HCT116 (cell line): Measurements from ENCODE around the gene CACNA1C. TPM values are rescaled to one million over a fixed set of nuclear protein-coding genes. Genes with fewer than 3 reads are reported as not detected.

ENCODE experiments used
- ATAC-seq: fragments of 200-7000 bp; cut with Tn5 transposase; 2 replicates; pipeline ENCODE4 v1.9.1; 2020; ENCODE audit warnings: mild to moderate bottlenecking, moderate library complexity
- BruUV-seq: library from RNA; stranded (reverse); fragments of 400-500 nt; replicated peaks from 2 replicates; lab custom pipeline; 2021; lab: Mats Ljungman, UMichigan
- CTCF ChIA-PET: fragments of 300-600 bp; sonication (Branson Sonifier 250); formaldehyde crosslinking; loops from one replicate; lab custom pipeline; 2021; ENCODE audit warnings: antibody characterized with exemption; lab: Charles Lee
- POLR2A ChIA-PET: fragments of 300-600, 350-600 bp; sonication (Branson Sonifier 250); formaldehyde crosslinking; loops from one replicate; lab custom pipeline; 2021; ENCODE audit warnings: antibody characterized with exemption; lab: Charles Lee
- RAD21 ChIA-PET, 2 experiments: fragments of 300-600 bp; sonication (Branson Sonifier 250); formaldehyde crosslinking; loops; one replicate each; lab custom pipeline; 2023; ENCODE audit warnings: low total read pairs in 2 of 2; ENCODE audit not compliant: uncharacterized antibody in 2 of 2, unreplicated experiment in 2 of 2, low non-redundant PET in 1 of 2; lab: Charles Lee
- DNase-seq: peaks from one replicate; pipeline ENCODE4 v3.0.0-alpha.2; 2010; ENCODE audit warnings: low read depth, low spot score
- H2AFZ ChIP-seq: fragments of 200-600 bp; shearing (Covaris generic), sonication (generic); 2 replicates; pipeline ENCODE4 v1.6.1; 2017; ENCODE audit warnings: low read depth, mixed run types, mixed read lengths, antibody characterized with exemption, low read length; ENCODE audit not compliant: poor library complexity, severe bottlenecking
- H3K27ac ChIP-seq: 2 replicates; pipeline ENCODE4 v1.5.1; 2012; ENCODE audit warnings: low read depth, low read length
- H3K27me3 ChIP-seq: fragments of 200-600 bp; sonication (generic); 2 replicates; pipeline ENCODE4 v1.6.1; 2016; ENCODE audit warnings: mixed run types, low read length, mixed read lengths; ENCODE audit not compliant: insufficient read depth
- H3K36me3 ChIP-seq, 2 experiments: fragments of 200-500 bp in 1 of 2; fragments of 200-600 bp in 1 of 2; sonication (Bioruptor generic) in 1 of 2; sonication (generic) in 1 of 2; 2 replicates each; pipeline versions ENCODE4 v1.5.1 to v1.6.1; 2014 to 2016; ENCODE audit warnings: low read length in 2 of 2, inconsistent platforms in 1 of 2, mixed read lengths in 1 of 2, mixed run types in 1 of 2; ENCODE audit not compliant: insufficient read depth in 2 of 2, control insufficient read depth in 1 of 2
- H3K4me1 ChIP-seq, 2 experiments: fragments of 200-600 bp in 1 of 2; sonication (generic) in 1 of 2; 2 replicates each; pipeline versions ENCODE4 v1.5.1 to v1.6.1; 2012 to 2017; ENCODE audit warnings: low read length in 2 of 2, inconsistent platforms in 1 of 2, mild to moderate bottlenecking in 1 of 2, mixed read lengths in 1 of 2, mixed run types in 1 of 2, moderate library complexity in 1 of 2; ENCODE audit not compliant: insufficient read depth in 2 of 2, control insufficient read depth in 1 of 2
- H3K4me2 ChIP-seq: fragments of 200-600 bp; sonication (generic); 2 replicates; pipeline ENCODE4 v1.6.1; 2017; ENCODE audit warnings: mixed run types, low read length, mixed read lengths
- H3K4me3 ChIP-seq, 2 experiments: fragments of 200-600 bp in 1 of 2; sonication (generic) in 1 of 2; replicated peaks in 1 of 2; 2 replicates each; pipeline ENCODE4 v1.5.1; 2011 to 2016; ENCODE audit warnings: low read length in 2 of 2, control low read depth in 1 of 2, low read depth in 1 of 2, mild to moderate bottlenecking in 1 of 2, mixed read lengths in 1 of 2, mixed run types in 1 of 2
- H3K79me2 ChIP-seq: fragments of 200-600 bp; sonication (generic); 2 replicates; pipeline ENCODE4 v1.6.1; 2017; ENCODE audit warnings: mild to moderate bottlenecking, mixed run types, low read length, moderate library complexity, mixed read lengths; ENCODE audit not compliant: insufficient read depth
- H3K9ac ChIP-seq: fragments of 200-600 bp; sonication (generic); 2 replicates; pipeline ENCODE4 v1.6.1; 2016; ENCODE audit warnings: low read length, mixed read lengths
- H3K9me2 ChIP-seq: fragments of 200-600 bp; sonication (generic), shearing (Covaris generic); 2 replicates; pipeline ENCODE4 v1.6.1; 2017; ENCODE audit warnings: mixed run types, mild to moderate bottlenecking, moderate library complexity; ENCODE audit not compliant: insufficient read depth
- H3K9me3 ChIP-seq, 2 experiments: fragments of 200-500 bp in 1 of 2; fragments of 200-600 bp in 1 of 2; sonication (Bioruptor generic) in 1 of 2; sonication (generic) in 1 of 2; 2 replicates each; pipeline ENCODE4 v1.6.1; 2014 to 2017; ENCODE audit warnings: low read length in 2 of 2, mixed read lengths in 2 of 2, inconsistent platforms in 1 of 2, low read depth in 1 of 2, mild to moderate bottlenecking in 1 of 2, mixed run types in 1 of 2, moderate library complexity in 1 of 2; ENCODE audit not compliant: control insufficient read depth in 1 of 2, insufficient read depth in 1 of 2
- H4K20me1 ChIP-seq: fragments of 200-600 bp; sonication (generic), shearing (Covaris generic); 2 replicates; pipeline ENCODE4 v1.6.1; 2017; ENCODE audit warnings: mixed run types, mild to moderate bottlenecking, moderate library complexity; ENCODE audit not compliant: insufficient read depth
- CBX3 ChIP-seq: IDR thresholded peaks from 2 replicates; pipeline ENCODE4 v1.6.1; 2012; ENCODE audit warnings: low read depth
- CEBPB ChIP-seq: IDR thresholded peaks from 2 replicates; pipeline ENCODE4 v1.6.1; 2012; ENCODE audit warnings: low read depth
- EGR1 ChIP-seq: IDR thresholded peaks from 2 replicates; pipeline ENCODE4 v1.6.1; 2012; ENCODE audit warnings: low read depth
- EZH2phosphoT487 ChIP-seq: fragments of 200-600 bp; IDR thresholded peaks from 2 replicates; pipeline ENCODE4 v1.6.1; 2018; ENCODE audit warnings: antibody characterized with exemption, borderline replicate concordance
- JUND ChIP-seq: IDR thresholded peaks from 2 replicates; pipeline ENCODE4 v1.6.1; 2012
- MAX ChIP-seq: IDR thresholded peaks from 2 replicates; pipeline ENCODE4 v1.6.1; 2012
- POLR2A ChIP-seq: IDR thresholded peaks from 2 replicates; pipeline ENCODE4 v1.7.0; 2011; ENCODE audit warnings: borderline replicate concordance; ENCODE audit not compliant: insufficient read depth, insufficient read length; ENCODE audit errors: extremely low read depth
- POLR2AphosphoS5 ChIP-seq: IDR thresholded peaks from 2 replicates; pipeline ENCODE4 v1.6.1; 2011; ENCODE audit warnings: mild to moderate bottlenecking, low read depth, low read length, moderate library complexity
- SIN3A ChIP-seq: IDR thresholded peaks from 2 replicates; pipeline ENCODE4 v1.6.1; 2012; ENCODE audit warnings: low read depth
- SRF ChIP-seq: IDR thresholded peaks from 2 replicates; pipeline ENCODE4 v1.6.1; 2012; ENCODE audit warnings: low read depth
- YY1 ChIP-seq: IDR thresholded peaks from 2 replicates; pipeline ENCODE4 v1.6.1; 2011; ENCODE audit warnings: low read length, low read depth, moderate library complexity, mild to moderate bottlenecking; ENCODE audit not compliant: insufficient replicate concordance; ENCODE audit errors: extremely low read depth
- ZFX ChIP-seq: fragments of 450-650 bp; IDR thresholded peaks from 2 replicates; pipeline ENCODE4 v1.6.1; 2017
- intact Hi-C: fragments of 100-400 bp; cut with micrococcal nuclease; formaldehyde crosslinking; loops from 2 replicates; pipeline ENCODE4 v1.10.0; 2022
- total RNA-seq: library from RNA; stranded (reverse); gene quantifications from one replicate; pipeline ENCODE4 v1.2.1, GENCODE V29; 2021; ENCODE audit not compliant: unreplicated experiment
- TF ChIP-seq, protein P1 (sequence below): IDR thresholded peaks from 2 replicates; pipeline ENCODE4 v1.6.1; 2011; ENCODE audit warnings: mild to moderate bottlenecking, low read length, moderate library complexity; ENCODE audit not compliant: insufficient replicate concordance; ENCODE audit errors: extremely low read depth
- TF ChIP-seq, protein P2 (sequence below): IDR thresholded peaks from 2 replicates; pipeline ENCODE4 v1.6.1; 2012; ENCODE audit warnings: low read depth

CACNA1C gene
- total RNA-seq, 1 experiment from 2014 or later, result 0.05 TPM

DNA sequence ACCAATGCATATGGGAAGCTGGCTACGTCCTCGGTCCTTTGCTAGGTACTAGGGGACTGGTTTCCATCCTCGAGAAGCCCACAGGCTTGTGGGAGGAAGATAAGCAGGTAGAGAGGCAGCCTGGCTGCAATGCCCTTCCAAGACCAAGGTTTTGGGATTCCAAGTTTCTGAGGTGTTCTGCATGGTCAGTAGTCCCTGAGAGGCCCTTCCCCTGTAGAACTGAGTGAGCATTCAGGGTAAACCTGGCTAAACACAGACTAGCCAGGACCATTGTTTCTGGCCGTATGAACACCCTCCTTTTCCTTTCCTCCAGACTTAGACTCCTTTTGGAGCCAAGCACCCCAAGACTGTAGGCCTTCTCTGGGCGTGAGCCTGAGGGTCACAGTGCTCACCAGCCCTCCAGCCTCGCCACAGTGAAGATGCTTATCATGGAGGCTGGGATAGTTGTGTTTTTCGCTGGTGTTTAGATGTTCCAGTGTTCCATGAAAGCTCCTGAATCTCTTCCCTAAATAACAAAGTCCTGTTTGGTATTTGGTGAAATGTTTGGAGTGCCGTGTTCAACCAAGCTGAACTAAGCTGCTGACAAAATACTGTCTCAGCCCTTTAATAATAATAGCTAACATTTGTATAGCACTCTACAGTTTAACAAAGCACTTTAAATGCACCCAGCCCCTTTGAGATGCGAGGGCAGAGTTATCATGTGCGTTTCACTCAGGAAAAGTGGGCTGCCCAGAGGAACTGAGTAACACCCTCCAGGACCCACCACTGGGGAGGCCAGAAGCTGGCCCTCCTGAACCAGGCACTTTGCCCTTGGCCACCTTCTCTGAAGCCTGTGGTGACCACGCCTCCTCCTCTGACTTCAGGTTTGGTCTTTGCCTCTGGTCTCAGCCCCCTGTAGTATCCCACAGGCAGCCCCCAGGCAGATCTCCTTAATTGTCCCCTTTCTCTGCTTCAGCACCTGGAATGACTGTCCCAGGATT is 284.5 kb downstream of the CACNA1C start:
- H3K9me3 ChIP-seq, result no peaks in the 10 kb centered on the region
- ChIA-PET POLR2A (no interaction called here), RAD21 (no interaction called here), CTCF (no interaction called here)
- peak overlapping the region; percentile 72 for H3K4me2 ChIP-seq
- no peaks in the 10 kb centered on the region for H3K36me3 ChIP-seq
- ATAC-seq (0 out of 2 replicates have a peak, but pooled peaks have one; percentile 4), DNase-seq (no peak)
- H2AFZ ChIP-seq, result peak overlapping the region; percentile 22
- TF ChIP-seq JUND, result no peak
- no peak for TF ChIP-seq MAX
- TF ChIP-seq CEBPB, result no peak
- no peak for TF ChIP-seq SIN3A
- TF ChIP-seq POLR2AphosphoS5, result no peak
- TF ChIP-seq CBX3, result no peak
- TF ChIP-seq SRF, result no peak
- TF ChIP-seq POLR2A, result no peak
- TF ChIP-seq, protein P1, sequence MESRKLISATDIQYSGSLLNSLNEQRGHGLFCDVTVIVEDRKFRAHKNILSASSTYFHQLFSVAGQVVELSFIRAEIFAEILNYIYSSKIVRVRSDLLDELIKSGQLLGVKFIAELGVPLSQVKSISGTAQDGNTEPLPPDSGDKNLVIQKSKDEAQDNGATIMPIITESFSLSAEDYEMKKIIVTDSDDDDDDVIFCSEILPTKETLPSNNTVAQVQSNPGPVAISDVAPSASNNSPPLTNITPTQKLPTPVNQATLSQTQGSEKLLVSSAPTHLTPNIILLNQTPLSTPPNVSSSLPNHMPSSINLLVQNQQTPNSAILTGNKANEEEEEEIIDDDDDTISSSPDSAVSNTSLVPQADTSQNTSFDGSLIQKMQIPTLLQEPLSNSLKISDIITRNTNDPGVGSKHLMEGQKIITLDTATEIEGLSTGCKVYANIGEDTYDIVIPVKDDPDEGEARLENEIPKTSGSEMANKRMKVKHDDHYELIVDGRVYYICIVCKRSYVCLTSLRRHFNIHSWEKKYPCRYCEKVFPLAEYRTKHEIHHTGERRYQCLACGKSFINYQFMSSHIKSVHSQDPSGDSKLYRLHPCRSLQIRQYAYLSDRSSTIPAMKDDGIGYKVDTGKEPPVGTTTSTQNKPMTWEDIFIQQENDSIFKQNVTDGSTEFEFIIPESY, result no peak
- TF ChIP-seq ZFX, result no peak
- TF ChIP-seq YY1, result no peak
- no peak for TF ChIP-seq EGR1
- TF ChIP-seq, protein P2, sequence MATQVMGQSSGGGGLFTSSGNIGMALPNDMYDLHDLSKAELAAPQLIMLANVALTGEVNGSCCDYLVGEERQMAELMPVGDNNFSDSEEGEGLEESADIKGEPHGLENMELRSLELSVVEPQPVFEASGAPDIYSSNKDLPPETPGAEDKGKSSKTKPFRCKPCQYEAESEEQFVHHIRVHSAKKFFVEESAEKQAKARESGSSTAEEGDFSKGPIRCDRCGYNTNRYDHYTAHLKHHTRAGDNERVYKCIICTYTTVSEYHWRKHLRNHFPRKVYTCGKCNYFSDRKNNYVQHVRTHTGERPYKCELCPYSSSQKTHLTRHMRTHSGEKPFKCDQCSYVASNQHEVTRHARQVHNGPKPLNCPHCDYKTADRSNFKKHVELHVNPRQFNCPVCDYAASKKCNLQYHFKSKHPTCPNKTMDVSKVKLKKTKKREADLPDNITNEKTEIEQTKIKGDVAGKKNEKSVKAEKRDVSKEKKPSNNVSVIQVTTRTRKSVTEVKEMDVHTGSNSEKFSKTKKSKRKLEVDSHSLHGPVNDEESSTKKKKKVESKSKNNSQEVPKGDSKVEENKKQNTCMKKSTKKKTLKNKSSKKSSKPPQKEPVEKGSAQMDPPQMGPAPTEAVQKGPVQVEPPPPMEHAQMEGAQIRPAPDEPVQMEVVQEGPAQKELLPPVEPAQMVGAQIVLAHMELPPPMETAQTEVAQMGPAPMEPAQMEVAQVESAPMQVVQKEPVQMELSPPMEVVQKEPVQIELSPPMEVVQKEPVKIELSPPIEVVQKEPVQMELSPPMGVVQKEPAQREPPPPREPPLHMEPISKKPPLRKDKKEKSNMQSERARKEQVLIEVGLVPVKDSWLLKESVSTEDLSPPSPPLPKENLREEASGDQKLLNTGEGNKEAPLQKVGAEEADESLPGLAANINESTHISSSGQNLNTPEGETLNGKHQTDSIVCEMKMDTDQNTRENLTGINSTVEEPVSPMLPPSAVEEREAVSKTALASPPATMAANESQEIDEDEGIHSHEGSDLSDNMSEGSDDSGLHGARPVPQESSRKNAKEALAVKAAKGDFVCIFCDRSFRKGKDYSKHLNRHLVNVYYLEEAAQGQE, result no peak
- TF ChIP-seq EZH2phosphoT487, result no peak
- no peaks in the 10 kb centered on the region for H3K9me2 ChIP-seq
- no peaks in the 10 kb centered on the region for H3K79me2 ChIP-seq
- no peaks in the 10 kb centered on the region for H3K27me3 ChIP-seq
- intact Hi-C loops, result loop anchor here (10.0 kb wide), 1 partner anchor 1437 kb away; no protein-coding TSS in a partner anchor
- no TSS peak for BruUV-seq
- peak overlapping the region; percentile 48; the same call in 1 of the 2 replicates for H3K9ac ChIP-seq
- H3K4me3 ChIP-seq, result peak overlapping the region in 1 of 2 experiments; percentile 46; a peak in 2 of 4 replicates
- peak overlapping the region; percentile 98 for H3K27ac ChIP-seq
- no peaks in the 10 kb centered on the region for H4K20me1 ChIP-seq
- peaks cover 51 to 79% of the 10 kb centered on the region in 2 experiments for H3K4me1 ChIP-seq
